ENCODE results near the gene PRM2. TPM values are rescaled to one million over a fixed set of nuclear protein-coding genes. Genes with fewer than 3 reads are reported as not detected.

Gene PRM2
- total and polyA plus RNA-seq, 10 donors, result not detected

DNA sequence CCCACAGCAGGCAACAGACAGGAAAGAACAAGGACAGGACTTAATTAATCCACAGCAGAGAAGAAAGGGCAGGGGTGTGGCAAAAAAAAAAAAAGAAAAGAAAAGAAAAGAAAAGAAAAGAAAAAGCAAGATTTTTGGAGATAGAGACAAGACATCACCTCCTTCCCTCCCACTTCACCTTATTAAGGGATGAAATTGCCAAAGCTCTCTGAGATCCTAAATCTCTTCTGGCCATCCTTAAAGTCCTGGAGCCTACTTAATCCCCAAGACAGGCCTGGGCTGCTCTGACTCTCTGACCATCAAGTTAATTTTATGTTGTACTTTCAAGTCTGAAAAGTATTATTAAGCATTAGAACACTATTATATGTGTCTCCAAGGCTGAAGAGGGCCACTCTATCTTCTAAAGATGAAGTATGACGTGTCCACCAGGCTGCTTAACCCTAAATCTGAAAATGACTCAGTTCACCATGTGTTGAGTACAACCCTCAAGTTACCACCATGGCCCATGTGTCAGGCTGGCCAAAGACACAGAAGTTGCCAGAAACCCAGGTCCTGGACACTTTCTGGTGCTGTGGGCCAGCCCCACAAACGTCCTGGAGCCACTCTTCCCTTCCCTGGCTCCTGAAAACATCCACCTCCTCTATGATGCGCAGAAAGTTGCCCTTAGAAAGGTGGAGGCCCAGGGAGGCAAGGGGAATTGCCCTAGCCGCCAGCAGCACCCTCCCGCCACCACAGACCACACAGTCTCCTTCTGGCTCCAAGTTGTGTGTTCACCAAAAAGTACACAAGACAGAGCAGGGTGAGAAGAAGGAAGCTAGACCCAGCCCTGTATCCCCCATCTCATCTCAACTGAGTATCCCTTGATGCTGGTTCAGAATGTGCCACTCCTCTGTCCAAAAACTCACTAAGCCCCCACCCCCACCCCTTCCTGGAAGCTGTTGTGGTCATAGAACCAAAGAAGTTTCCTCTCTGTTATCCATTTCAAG lies 23.0 kb downstream of the PRM2 start:
- intact Hi-C loops (cut with DNase I; ENCODE audit: low total_unique reads), result no loop called here
- TF ChIP-seq POLR2AphosphoS5 (IDR thresholded peaks at IDR 0.05), result peak in 1 of 3 donors; percentile 35
- no peak for TF ChIP-seq POLR2A (IDR thresholded peaks at IDR 0.05)
- TF ChIP-seq, protein P1, sequence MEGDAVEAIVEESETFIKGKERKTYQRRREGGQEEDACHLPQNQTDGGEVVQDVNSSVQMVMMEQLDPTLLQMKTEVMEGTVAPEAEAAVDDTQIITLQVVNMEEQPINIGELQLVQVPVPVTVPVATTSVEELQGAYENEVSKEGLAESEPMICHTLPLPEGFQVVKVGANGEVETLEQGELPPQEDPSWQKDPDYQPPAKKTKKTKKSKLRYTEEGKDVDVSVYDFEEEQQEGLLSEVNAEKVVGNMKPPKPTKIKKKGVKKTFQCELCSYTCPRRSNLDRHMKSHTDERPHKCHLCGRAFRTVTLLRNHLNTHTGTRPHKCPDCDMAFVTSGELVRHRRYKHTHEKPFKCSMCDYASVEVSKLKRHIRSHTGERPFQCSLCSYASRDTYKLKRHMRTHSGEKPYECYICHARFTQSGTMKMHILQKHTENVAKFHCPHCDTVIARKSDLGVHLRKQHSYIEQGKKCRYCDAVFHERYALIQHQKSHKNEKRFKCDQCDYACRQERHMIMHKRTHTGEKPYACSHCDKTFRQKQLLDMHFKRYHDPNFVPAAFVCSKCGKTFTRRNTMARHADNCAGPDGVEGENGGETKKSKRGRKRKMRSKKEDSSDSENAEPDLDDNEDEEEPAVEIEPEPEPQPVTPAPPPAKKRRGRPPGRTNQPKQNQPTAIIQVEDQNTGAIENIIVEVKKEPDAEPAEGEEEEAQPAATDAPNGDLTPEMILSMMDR (IDR thresholded peaks at IDR 0.05 in 8 of 11, conservative IDR thresholded peaks at IDR 0.05 in 3 of 11), result no peak
- H3K9me3 ChIP-seq, result no peaks in the 10 kb centered on the region
- peaks cover 23 to 64% (median 51%) of the 10 kb centered on the region in 6 donors for H3K4me1 ChIP-seq
- H3K4me3 ChIP-seq, result peak overlapping the region; percentile 61 to 97 (median 89)
- peaks cover 0 to 8% (median 0%) of the 10 kb centered on the region in 7 donors for H3K27me3 ChIP-seq (replicated peaks in 1 of 7)
- 61 to 79% (median 70%) methylated on average over 5 of the region's 5 CpGs for WGBS, 5 donors
- peaks cover 0 to 38% (median 0%) of the 10 kb centered on the region in 6 donors for H3K36me3 ChIP-seq
- peak overlapping the region in 4 of 8 donors; percentile 96 to 99 (median 98) for H3K27ac ChIP-seq
- no peak for DNase-seq

DNA sequence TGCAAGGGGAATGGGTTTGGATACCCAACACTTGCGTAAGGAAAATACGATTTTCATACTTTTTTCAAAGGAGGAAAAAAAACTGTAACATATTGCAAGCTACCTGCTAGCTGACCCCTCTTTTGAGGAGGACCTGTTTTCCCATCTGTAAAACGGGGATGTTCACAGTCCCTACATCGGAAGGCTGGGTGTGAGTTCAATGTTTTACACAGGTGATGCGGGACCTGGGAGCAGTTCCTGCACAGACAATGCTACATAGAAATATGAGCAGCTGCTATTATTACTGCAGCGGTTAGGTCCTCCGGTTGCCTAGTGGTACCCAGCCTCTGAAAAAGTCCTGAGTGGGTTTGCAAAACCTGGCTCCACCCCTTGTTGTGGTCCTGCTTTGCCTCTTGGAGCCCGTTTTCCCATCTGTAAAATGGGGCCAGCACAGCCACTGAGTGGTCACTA lies 23.8 kb downstream of the PRM2 start:
- no peaks in the 10 kb centered on the region for H3K9me3 ChIP-seq
- H3K4me1 ChIP-seq, result peaks cover 19 to 56% (median 44%) of the 10 kb centered on the region in 6 donors
- H3K4me3 ChIP-seq, result peak overlapping the region in 6 of 8 donors; percentile 20 to 97 (median 91)
- H3K36me3 ChIP-seq, result peaks cover 0 to 38% (median 0%) of the 10 kb centered on the region in 6 donors
- intact Hi-C loops (cut with DNase I; ENCODE audit: low total_unique reads), result no loop called here
- WGBS, 5 donors, result 70 to 85% (median 81%) methylated on average over 8 of the region's 8 CpGs
- peak overlapping the region in 4 of 8 donors; percentile 38 to 99 (median 96) for H3K27ac ChIP-seq
- peaks cover 0 to 8% (median 0%) of the 10 kb centered on the region in 7 donors for H3K27me3 ChIP-seq (replicated peaks in 1 of 7)
- no peak for DNase-seq
- TF ChIP-seq, protein P1 (IDR thresholded peaks at IDR 0.05 in 8 of 11, conservative IDR thresholded peaks at IDR 0.05 in 3 of 11), result no peak
- TF ChIP-seq POLR2A (IDR thresholded peaks at IDR 0.05) (no peak), POLR2AphosphoS5 (IDR thresholded peaks at IDR 0.05) (no peak)

DNA sequence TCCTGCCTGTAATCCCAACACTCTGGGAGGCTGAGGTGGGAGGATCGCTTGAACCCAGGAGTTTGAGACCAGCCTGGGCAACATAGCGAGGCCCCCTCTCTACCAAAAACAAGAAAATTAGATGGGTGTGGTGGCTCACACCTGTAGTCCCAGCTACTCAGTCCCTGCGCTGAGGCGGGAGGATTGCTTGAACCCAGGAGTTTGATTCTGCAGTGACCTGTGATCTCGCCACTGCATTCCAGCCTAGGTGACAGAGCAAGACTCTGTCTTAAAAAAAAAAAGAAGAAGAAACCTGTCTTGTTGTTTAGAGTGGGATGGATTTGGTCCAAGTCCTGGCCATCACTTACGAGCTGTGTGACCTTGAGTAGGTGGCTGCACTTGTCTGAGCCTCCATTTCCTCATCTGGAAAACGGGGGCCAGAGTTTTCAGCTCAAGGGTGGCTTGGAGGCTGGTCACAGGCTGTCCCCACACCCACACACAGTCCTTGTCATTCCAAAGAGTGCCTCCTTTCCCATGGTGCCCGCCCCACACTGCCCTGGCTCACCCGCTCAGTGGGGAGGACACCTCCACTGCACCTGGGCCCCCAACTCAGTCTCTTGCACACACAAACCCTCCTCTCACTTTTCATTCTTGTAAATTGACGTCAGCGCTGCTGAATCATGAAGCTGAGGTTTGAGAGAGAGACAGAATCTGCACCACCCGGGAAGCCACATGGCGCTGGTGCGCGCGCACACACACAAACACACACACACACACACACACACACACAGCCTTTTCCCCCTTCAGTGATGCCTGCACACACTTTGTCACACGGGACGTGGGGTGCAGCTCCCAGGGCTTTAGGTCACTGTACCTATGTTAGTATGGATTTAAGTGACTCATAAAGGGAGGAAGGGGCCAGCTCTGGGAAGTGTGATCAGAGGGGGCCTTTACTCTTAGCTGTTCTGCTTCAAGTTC lies 24.5 kb downstream of the PRM2 start:
- H3K9me3 ChIP-seq, result no peaks in the 10 kb centered on the region
- peak; percentile 85 for DNase-seq
- peaks cover 0 to 8% (median 0%) of the 10 kb centered on the region in 7 donors for H3K27me3 ChIP-seq (replicated peaks in 1 of 7)
- TF ChIP-seq POLR2AphosphoS5 (IDR thresholded peaks at IDR 0.05) (peak; percentile 54 to 73 (median 70)), POLR2A (IDR thresholded peaks at IDR 0.05) (no peak)
- TF ChIP-seq, protein P1 (IDR thresholded peaks at IDR 0.05 in 8 of 11, conservative IDR thresholded peaks at IDR 0.05 in 3 of 11), result no peak
- H3K4me1 ChIP-seq, result peaks cover 13 to 49% (median 37%) of the 10 kb centered on the region in 6 donors
- intact Hi-C loops (cut with DNase I; ENCODE audit: low total_unique reads), result no loop called here
- H3K4me3 ChIP-seq, result peak overlapping the region in 6 of 8 donors; percentile 20 to 97 (median 91)
- H3K36me3 ChIP-seq, result peaks cover 0 to 38% (median 0%) of the 10 kb centered on the region in 6 donors
- 61 to 76% (median 71%) methylated on average over 18 of the region's 18 CpGs for WGBS, 5 donors
- H3K27ac ChIP-seq, result peak overlapping the region in 4 of 8 donors; percentile 38 to 99 (median 96)
